ENCODE data around the gene TLR10.

Gene TLR10

GRCh38 chr4:38757945-38758600, 24.7 kb downstream of the TLR10 start:
- TF ChIP-seq MAX (IDR thresholded peaks at IDR 0.05; ENCODE audit: low read depth, low read length) (no peak), MYC (IDR thresholded peaks at IDR 0.05; ENCODE audit: low read depth, low read length) (no peak), CTCF (IDR thresholded peaks at IDR 0.05; ENCODE audit: low read depth, low read length) (peak; percentile 47)
- DNase-seq (ENCODE audit: low read depth) = peak; percentile 25
- no peak overlapping the region for H3K4me3 ChIP-seq (ENCODE audit: low read depth, low read length)

DNA sequence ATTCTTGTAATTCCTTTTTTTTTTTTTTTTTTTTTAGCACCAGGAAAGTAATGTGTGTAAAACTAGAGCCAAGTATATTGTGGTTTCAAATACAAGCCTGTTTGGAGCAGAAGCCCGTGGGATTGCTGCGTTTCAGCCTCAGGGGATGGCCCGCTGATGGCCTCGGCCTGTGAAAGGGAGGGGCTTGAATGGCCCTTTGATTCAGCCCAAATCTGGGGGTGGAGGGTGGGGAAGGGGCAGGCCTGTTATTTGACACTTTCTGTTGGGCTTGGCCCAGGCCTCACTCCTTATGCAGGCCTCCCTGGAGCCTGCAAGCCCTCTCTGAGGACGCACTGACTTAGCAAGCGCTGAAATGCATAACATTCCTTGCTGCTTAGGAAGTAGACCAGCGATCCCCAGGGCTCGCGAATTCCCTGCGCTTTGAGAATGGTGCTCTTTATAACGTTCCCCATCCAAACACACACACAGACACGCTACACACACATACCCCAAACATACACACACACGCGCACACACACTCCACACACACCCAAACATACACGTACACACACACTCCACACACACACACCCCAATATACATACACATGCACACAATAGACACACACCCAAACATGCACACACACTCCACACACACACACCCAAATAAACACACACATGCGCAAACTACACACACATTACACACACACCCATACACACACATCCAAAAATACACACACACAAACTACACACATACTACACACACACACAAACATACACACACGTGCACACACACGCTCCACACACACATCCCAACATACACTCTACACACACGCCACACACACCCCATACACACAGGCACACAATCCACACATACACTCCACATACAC, 29.6 kb downstream of the TLR10 start:
- TF ChIP-seq MYC (IDR thresholded peaks at IDR 0.05; ENCODE audit: low read depth, low read length) = peak; percentile 41; the same call in 1 of the 2 replicates
- TF ChIP-seq MAX (IDR thresholded peaks at IDR 0.05; ENCODE audit: low read depth, low read length) = no peak
- no peak overlapping the region for H3K4me3 ChIP-seq (ENCODE audit: low read depth, low read length)
- DNase-seq (ENCODE audit: low read depth) = peak; percentile 62

DNA sequence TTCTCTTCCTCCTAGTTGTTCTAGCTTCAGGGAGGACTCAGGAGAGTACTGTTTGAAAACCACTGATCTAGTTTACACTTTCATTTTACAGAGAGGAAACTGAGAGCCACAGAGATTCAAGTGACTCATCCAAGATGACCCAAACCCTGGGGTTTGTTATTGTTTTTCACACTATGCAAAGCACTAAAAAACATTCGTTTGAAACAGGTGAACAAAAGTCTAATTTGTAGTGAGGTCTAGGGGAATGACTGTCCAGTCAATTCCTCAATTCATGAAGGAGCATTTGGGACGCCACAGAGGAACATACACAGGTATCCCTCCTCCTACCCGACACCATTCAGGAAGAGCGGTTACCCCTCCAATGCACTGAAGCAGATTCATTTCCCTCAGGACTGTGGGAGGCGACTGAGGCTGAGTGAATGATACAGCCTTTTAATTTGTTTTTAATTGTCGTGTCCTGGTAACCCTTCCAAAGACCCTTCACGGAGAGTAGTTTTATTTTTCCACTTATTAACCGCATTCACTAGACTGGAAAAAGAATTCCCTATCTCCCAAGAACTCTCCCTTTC, 30.3 kb downstream of the TLR10 start:
- TF ChIP-seq POLR2A (IDR thresholded peaks at IDR 0.05; ENCODE audit: extremely low read depth, insufficient read length) = no peak
- no peak for TF ChIP-seq CTCF (IDR thresholded peaks at IDR 0.05; ENCODE audit: low read depth, low read length)
- no peak for TF ChIP-seq MAX (IDR thresholded peaks at IDR 0.05; ENCODE audit: low read depth, low read length)
- TF ChIP-seq MYC (IDR thresholded peaks at IDR 0.05; ENCODE audit: low read depth, low read length) = no peak
- H3K4me3 ChIP-seq (ENCODE audit: low read depth, low read length) = no peak overlapping the region
- peak; percentile 68 for DNase-seq (ENCODE audit: low read depth)

DNA sequence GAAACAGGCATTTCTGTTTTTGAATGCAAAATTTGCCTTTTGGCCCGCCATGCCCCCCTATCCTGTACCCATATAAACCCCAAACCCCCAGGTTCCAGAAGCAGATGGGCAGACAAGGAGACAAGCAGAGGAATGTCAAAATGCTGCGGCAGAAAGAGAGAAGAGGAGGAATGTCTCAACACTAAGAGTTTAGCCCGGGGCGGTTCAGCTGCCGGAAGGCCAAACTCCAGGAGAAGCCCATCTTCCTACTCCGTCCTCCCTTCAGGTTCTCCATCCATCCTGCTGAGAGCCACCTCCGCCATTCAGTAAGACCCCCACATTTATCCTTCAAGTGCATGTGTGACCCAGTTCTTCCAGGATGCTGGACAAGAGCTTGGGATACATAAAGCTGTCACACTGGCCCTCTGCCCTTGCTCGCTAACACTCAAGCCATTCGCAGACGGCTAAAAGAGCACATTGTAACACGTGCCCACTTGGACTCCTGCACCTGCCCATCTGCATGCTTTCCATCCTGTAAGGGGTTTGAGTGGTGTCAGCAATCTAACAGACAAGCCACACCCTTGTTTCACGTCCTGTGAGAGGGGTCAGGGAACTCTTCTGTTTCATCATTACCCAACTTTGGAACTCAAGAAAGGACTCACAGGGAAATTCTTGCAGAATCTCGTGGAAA, 31.3 kb downstream of the TLR10 start:
- TF ChIP-seq MAX (IDR thresholded peaks at IDR 0.05; ENCODE audit: low read depth, low read length) = no peak
- no peak for TF ChIP-seq CTCF (IDR thresholded peaks at IDR 0.05; ENCODE audit: low read depth, low read length)
- DNase-seq (ENCODE audit: low read depth) = no peak

GRCh38 chr4:38749336-38749735, 33.5 kb downstream of the TLR10 start:
- TF ChIP-seq CTCF (IDR thresholded peaks at IDR 0.05; ENCODE audit: low read depth, low read length) (no peak), MAX (IDR thresholded peaks at IDR 0.05; ENCODE audit: low read depth, low read length) (no peak), MYC (IDR thresholded peaks at IDR 0.05; ENCODE audit: low read depth, low read length) (no peak), POLR2A (IDR thresholded peaks at IDR 0.05; ENCODE audit: extremely low read depth, insufficient read length) (no peak)
- H3K4me3 ChIP-seq (ENCODE audit: low read depth, low read length) = no peak overlapping the region
- no peak for DNase-seq (ENCODE audit: low read depth)

More for the DNA sequence above, 31.3 kb downstream of the TLR10 start:
- H3K4me3 ChIP-seq (ENCODE audit: low read depth, low read length) = no peak overlapping the region

Measured in NB4 (cell line).